B cell (primary cell): ENCODE measurements around the gene PHIP. TPM values are rescaled to one million over a fixed set of nuclear protein-coding genes. Genes with fewer than 3 reads are reported as not detected.

Source experiments
- ATAC-seq: fragments of 200-7000 bp; cut with Tn5 transposase; one replicate; pipeline ENCODE4 v1.10.0; 2021; ENCODE audit warnings: low read depth, mild to moderate bottlenecking, moderate number of reproducible peaks, moderate library complexity
- CTCF ChIA-PET: fragments of 350-600 bp; sonication (Branson Sonifier 250); formaldehyde crosslinking; loops from one replicate; lab custom pipeline; 2021; ENCODE audit warnings: antibody characterized with exemption, inconsistent platforms; lab: Charles Lee
- POLR2A ChIA-PET: fragments of 350-600 bp; sonication (Branson Sonifier 250); formaldehyde crosslinking; loops from one replicate; lab custom pipeline; 2021; ENCODE audit warnings: antibody characterized with exemption; lab: Charles Lee
- DNase-seq: peaks from one replicate; pipeline ENCODE4 v3.0.0; 2013
- H2AFZ ChIP-seq: 2 replicates; pipeline ENCODE4 v1.6.1; 2012; ENCODE audit warnings: mild to moderate bottlenecking, low read depth, low read length; ENCODE audit not compliant: insufficient read depth, poor library complexity, severe bottlenecking
- H3K27ac ChIP-seq, 2 donors: 1 replicate in 1 of 2; 2 replicates in 1 of 2; pipeline ENCODE4 v1.5.1; 2012 to 2013; ENCODE audit warnings: low read length in 2 of 2, mild to moderate bottlenecking in 2 of 2, moderate library complexity in 1 of 2
- H3K27me3 ChIP-seq, 4 experiments: fragments of 200-600 bp in 1 of 4; sonication (generic) in 1 of 4; replicated peaks in 1 of 4; 1 replicate in 2 of 4; 2 replicates in 2 of 4; pipeline versions ENCODE4 v1.6.1 to v1.7.0; 2013 to 2016; ENCODE audit warnings: low read length in 3 of 4, mild to moderate bottlenecking in 2 of 4, mixed read lengths in 1 of 4, moderate library complexity in 1 of 4; ENCODE audit not compliant: insufficient read depth in 4 of 4, control insufficient read depth in 3 of 4; ENCODE audit errors: control extremely low read depth in 1 of 4
- H3K36me3 ChIP-seq, 2 experiments: replicated peaks in 1 of 2; 1 replicate in 1 of 2; 2 replicates in 1 of 2; pipeline versions ENCODE4 v1.6.1 to v1.7.1; 2013; ENCODE audit warnings: low read length in 1 of 2; ENCODE audit not compliant: insufficient read depth in 2 of 2, control insufficient read depth in 1 of 2; ENCODE audit errors: control extremely low read depth in 1 of 2, extremely low read depth in 1 of 2
- H3K4me1 ChIP-seq, 2 donors: fragments of 200-600 bp in 1 of 2; sonication (generic) in 1 of 2; 1 replicate in 1 of 2; 2 replicates in 1 of 2; pipeline versions ENCODE4 v1.5.1 to v1.6.1; 2013 to 2017; ENCODE audit warnings: low read length in 2 of 2; ENCODE audit not compliant: control insufficient read depth in 2 of 2, insufficient read depth in 2 of 2
- H3K4me2 ChIP-seq: replicated peaks from 2 replicates; pipeline ENCODE3; 2012; ENCODE audit warnings: mild to moderate bottlenecking, low read depth, low read length; ENCODE audit not compliant: poor library complexity, severe bottlenecking
- H3K4me3 ChIP-seq, 5 experiments: fragments of 200-600 bp in 1 of 5; sonication (generic) in 1 of 5; 1 replicate in 3 of 5; 2 replicates in 2 of 5; pipeline versions ENCODE4 v1.5.1 to v1.7.0; 2011 to 2016; ENCODE audit warnings: low read length in 4 of 5, mild to moderate bottlenecking in 4 of 5, low read depth in 2 of 5, control low read depth in 1 of 5, moderate library complexity in 1 of 5; ENCODE audit not compliant: insufficient read depth in 1 of 5; ENCODE audit errors: control extremely low read depth in 1 of 5, extremely low read depth in 1 of 5
- H3K79me2 ChIP-seq: fragments of 200-600 bp; sonication (generic); one replicate; pipeline ENCODE4 v1.6.0; 2016; ENCODE audit warnings: low read length; ENCODE audit not compliant: control insufficient read depth, insufficient read depth
- H3K9ac ChIP-seq: fragments of 200-600 bp; sonication (generic); 2 replicates; pipeline ENCODE4 v1.6.1; 2017; ENCODE audit warnings: mild to moderate bottlenecking, low read length, moderate library complexity
- H3K9me3 ChIP-seq, 3 donors: one replicate each; pipeline versions ENCODE4 v1.6.1 to v1.7.1; 2013; ENCODE audit warnings: low read length in 2 of 3; ENCODE audit not compliant: control insufficient read depth in 2 of 3, insufficient read depth in 1 of 3; ENCODE audit errors: control extremely low read depth in 1 of 3
- H4K20me1 ChIP-seq: 2 replicates; pipeline ENCODE4 v1.6.0; 2012; ENCODE audit warnings: mild to moderate bottlenecking, low read length; ENCODE audit not compliant: insufficient read depth, control insufficient read depth, poor library complexity, severe bottlenecking
- H3K27ac Mint-ChIP-seq: one replicate; pipeline ENCODE4 v1.8.0; 2021; ENCODE audit warnings: mixed read lengths
- H3K27me3 Mint-ChIP-seq: one replicate; pipeline ENCODE4 v1.8.0; 2021; ENCODE audit warnings: mixed read lengths
- H3K4me1 Mint-ChIP-seq: one replicate; pipeline ENCODE4 v1.8.0; 2021; ENCODE audit warnings: mixed read lengths
- H3K4me3 Mint-ChIP-seq: one replicate; pipeline ENCODE4 v1.8.0; 2021; ENCODE audit warnings: mixed read lengths
- H3K9me3 Mint-ChIP-seq: one replicate; pipeline ENCODE4 v1.8.0; 2022; ENCODE audit warnings: mixed read lengths; ENCODE audit not compliant: insufficient read depth
- EZH2 ChIP-seq: IDR thresholded peaks from 2 replicates; pipeline ENCODE4 v1.6.1; 2012; ENCODE audit warnings: borderline replicate concordance, low read depth, mild to moderate bottlenecking, moderate library complexity, low read length; ENCODE audit not compliant: insufficient read depth, poor library complexity, severe bottlenecking
- WGBS: methylation state at CpG from one replicate; pipeline ENCODE4 v1.1.5; 2013; ENCODE audit warnings: missing lambda C conversion rate; ENCODE audit not compliant: insufficient coverage; 5-methylcytosine and 5-hydroxymethylcytosine counted together
- intact Hi-C: fragments of 100-400 bp; cut with micrococcal nuclease; formaldehyde crosslinking; loops from one replicate; pipeline ENCODE4 v1.10.0; 2022
- polyA plus RNA-seq: library from polyadenylated mRNA; depleted of rRNA; stranded (reverse); fragments of >200 nt; gene quantifications from 2 replicates; pipeline ENCODE4 v1.2.3, GENCODE V29; 2012
- total RNA-seq, 2 donors: library from RNA; stranded (reverse); fragments of 120-200 nt in 1 of 2; gene quantifications; 1 replicate in 1 of 2; 2 replicates in 1 of 2; pipeline versions ENCODE4 v1.2.3 to v1.2.4, GENCODE V29; 2013 to 2022
- TF ChIP-seq, protein P1 (sequence below): fragments of 200-600 bp; IDR thresholded peaks from one replicate; pipeline ENCODE4 v1.8.0; 2022; ENCODE audit warnings: antibody characterized with exemption, mild to moderate bottlenecking

The PHIP gene
- total and polyA plus RNA-seq, 2 donors (not counting 1 experiment from before 2014, with no cell fraction given): 7.4 to 52.7 TPM

DNA sequence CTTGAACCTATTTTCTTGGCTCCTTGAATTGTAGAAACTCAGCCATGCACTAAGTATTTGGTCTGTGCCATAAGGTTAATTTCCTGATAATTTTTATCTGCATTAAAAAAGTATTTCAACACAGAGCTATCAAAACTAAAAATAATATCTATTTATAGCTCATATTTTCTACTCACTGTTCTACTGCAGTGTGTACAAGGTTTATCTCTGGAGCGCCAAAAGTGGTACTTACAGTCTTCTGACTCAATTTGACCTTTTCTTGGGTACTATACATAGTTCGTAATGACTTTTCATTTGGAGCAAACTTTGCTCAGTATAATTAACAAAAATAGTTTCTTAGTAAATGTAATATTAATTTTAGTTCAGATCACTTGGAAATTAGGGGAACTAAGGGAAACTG is 141.5 kb downstream of the PHIP start:
- Histone ChIP-seq H4K20me1 (no peaks in the 10 kb centered on the region), H2AFZ (no peak overlapping the region), H3K36me3 (peaks cover 10 to 12% of the 10 kb centered on the region in 2 experiments), H3K4me3 (no peak overlapping the region), H3K27me3 (no peaks in the 10 kb centered on the region), H3K79me2 (no peaks in the 10 kb centered on the region), H3K9me3 (no peaks in the 10 kb centered on the region), H3K27ac (no peak overlapping the region), H3K4me1 (no peaks in the 10 kb centered on the region), H3K9ac (no peak overlapping the region), H3K4me2 (no peak overlapping the region)
- DNase-seq (no peak), ATAC-seq (no peak)
- peaks cover 2% of the 10 kb centered on the region for H3K9me3 Mint-ChIP-seq
- intact Hi-C loops: no loop called here
- WGBS: no CpG with 5 or more reads among the region's 2 CpGs
- no peak overlapping the region for H3K4me3 Mint-ChIP-seq
- H3K4me1 Mint-ChIP-seq: no peaks in the 10 kb centered on the region
- ChIA-PET POLR2A (no interaction called here), CTCF (no interaction called here)
- TF ChIP-seq, protein P1, sequence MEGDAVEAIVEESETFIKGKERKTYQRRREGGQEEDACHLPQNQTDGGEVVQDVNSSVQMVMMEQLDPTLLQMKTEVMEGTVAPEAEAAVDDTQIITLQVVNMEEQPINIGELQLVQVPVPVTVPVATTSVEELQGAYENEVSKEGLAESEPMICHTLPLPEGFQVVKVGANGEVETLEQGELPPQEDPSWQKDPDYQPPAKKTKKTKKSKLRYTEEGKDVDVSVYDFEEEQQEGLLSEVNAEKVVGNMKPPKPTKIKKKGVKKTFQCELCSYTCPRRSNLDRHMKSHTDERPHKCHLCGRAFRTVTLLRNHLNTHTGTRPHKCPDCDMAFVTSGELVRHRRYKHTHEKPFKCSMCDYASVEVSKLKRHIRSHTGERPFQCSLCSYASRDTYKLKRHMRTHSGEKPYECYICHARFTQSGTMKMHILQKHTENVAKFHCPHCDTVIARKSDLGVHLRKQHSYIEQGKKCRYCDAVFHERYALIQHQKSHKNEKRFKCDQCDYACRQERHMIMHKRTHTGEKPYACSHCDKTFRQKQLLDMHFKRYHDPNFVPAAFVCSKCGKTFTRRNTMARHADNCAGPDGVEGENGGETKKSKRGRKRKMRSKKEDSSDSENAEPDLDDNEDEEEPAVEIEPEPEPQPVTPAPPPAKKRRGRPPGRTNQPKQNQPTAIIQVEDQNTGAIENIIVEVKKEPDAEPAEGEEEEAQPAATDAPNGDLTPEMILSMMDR: no peak
- no peak for TF ChIP-seq EZH2
- no peaks in the 10 kb centered on the region for H3K27me3 Mint-ChIP-seq
- no peak overlapping the region for H3K27ac Mint-ChIP-seq

DNA sequence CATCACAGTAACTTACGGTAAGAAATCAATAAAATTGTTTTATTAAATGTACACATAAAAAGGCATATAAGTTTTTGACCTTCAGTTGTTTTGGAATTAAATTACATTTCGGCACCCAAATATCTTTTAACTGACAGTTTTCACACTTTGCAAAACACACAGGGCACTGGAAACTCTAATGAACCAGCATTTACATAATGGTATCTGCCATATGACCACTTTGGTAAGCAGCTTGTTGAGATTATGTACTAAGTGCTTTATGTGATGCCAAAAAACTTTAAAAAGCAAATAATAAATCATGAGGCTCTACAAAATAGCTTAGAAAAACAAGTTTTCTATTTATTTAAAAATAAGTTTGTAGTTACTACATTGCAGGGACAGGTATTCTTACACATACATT is 142.5 kb downstream of the PHIP start:
- no peak for DNase-seq
- TF ChIP-seq, protein P1: no peak
- TF ChIP-seq EZH2: no peak
- WGBS: no CpG with 5 or more reads among the region's 2 CpGs
- POLR2A ChIA-PET: no interaction called here
- Histone ChIP-seq H3K36me3 (peaks cover 3 to 4% of the 10 kb centered on the region in 2 experiments), H3K79me2 (no peaks in the 10 kb centered on the region), H3K9me3 (no peaks in the 10 kb centered on the region), H3K9ac (no peak overlapping the region), H3K27me3 (no peaks in the 10 kb centered on the region), H3K27ac (no peak overlapping the region), H4K20me1 (no peaks in the 10 kb centered on the region), H2AFZ (no peak overlapping the region), H3K4me1 (no peaks in the 10 kb centered on the region), H3K4me3 (no peak overlapping the region), H3K4me2 (no peak overlapping the region)
- Mint-ChIP-seq H3K27me3 (no peaks in the 10 kb centered on the region), H3K4me1 (no peaks in the 10 kb centered on the region), H3K9me3 (peaks cover 2% of the 10 kb centered on the region), H3K4me3 (no peak overlapping the region), H3K27ac (no peak overlapping the region)
- intact Hi-C loops: no loop called here
- CTCF ChIA-PET: no interaction called here
- ATAC-seq: no peak
